Measurements from ENCODE around the gene ASB2. TPM values are rescaled to one million over a fixed set of nuclear protein-coding genes. Genes with fewer than 3 reads are reported as not detected.

Gene ASB2
- polyA plus RNA-seq, 3 donors = 0.25 to 2.5 (median 1.4) TPM

DNA sequence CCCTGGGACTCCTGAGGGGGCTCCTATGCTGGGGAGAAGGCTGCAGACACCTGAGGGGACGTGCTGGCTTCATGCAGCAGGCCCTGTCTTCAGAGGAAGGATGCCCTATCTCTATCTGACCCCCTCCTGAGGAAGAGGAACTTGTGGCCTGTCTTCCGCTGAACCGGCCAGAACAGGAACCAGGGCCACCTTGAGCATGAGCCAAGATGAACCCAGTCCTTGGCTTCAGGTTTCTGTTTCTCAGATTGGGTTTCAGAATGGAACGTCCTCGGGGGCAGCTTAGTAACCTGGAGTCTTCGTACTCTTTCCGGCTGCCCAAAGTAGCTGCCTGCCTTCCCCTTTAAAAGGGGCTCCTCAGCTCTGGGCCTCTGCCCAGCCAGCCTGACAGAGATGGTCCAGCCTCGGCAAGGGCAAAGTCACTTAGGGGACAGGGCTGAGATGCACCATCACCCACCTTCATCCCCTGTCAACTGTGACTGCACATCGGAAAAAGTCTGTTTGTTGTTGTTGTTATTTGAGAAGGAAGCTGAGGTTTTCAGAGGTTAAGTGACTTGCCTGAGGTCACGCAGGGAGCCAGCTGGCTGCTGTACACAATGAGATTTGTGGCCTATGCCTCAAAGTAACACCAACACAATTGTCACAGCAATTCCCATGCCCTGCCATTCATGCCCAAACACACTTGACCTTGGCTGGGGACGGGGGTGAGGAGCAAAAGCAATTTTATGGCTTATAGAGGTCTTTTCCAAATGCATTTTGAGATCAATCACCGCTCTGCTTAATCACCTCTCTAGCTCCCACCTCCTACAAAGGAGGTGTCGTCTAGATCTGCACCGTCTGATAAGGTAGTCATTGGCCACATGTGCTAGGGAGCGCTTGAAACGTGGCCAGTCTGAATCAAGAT, 13.4 kb downstream of the ASB2 start:
- Histone ChIP-seq H3K9ac (ENCODE audit: insufficient read depth, low read length, poor library complexity, severe bottlenecking) (peak overlapping the region; percentile 29), H3K4me2 (replicated peaks; ENCODE audit: extremely low read depth, low read length, poor library complexity, severe bottlenecking) (peak overlapping the region; percentile 39), H3K4me1 (ENCODE audit: control insufficient read depth in 1 of 2, insufficient read depth in 2 of 2, low read length in 2 of 2) (peaks cover 58 to 73% of the 10 kb centered on the region in 2 donors), H3K79me2 (ENCODE audit: insufficient read depth, low read length) (no peaks in the 10 kb centered on the region), H3K36me3 (replicated peaks in 1 of 2; ENCODE audit: control insufficient read depth in 1 of 2, insufficient read depth in 2 of 2, low read length in 2 of 2) (no peaks in the 10 kb centered on the region), H4K20me1 (ENCODE audit: insufficient read depth, low read length) (no peaks in the 10 kb centered on the region), H3K9me3 (replicated peaks in 1 of 2; ENCODE audit: control insufficient read depth in 1 of 2, insufficient read depth in 1 of 2, low read length in 2 of 2) (no peaks in the 10 kb centered on the region), H3K27me3 (ENCODE audit: control insufficient read depth in 2 of 2, insufficient read depth in 2 of 2, low read length in 2 of 2) (no peaks in the 10 kb centered on the region), H3K27ac (ENCODE audit: low read depth in 1 of 2, low read length in 2 of 2) (peak overlapping the region; percentile 71 to 90), H3K4me3 (replicated peaks in 1 of 3; ENCODE audit: low read depth in 2 of 3, low read length in 3 of 3) (peak overlapping the region in 1 of 3 experiments; percentile 29), H2AFZ (ENCODE audit: insufficient read depth, low read depth, low read length, poor library complexity, severe bottlenecking) (no peak overlapping the region)
- Mint-ChIP-seq H3K4me3 (peak overlapping the region; percentile 51 to 77), H3K4me1 (peaks cover 82% of the 10 kb centered on the region), H3K27me3 (ENCODE audit: low read depth in 3 of 3) (peaks cover 1 to 13% (median 4%) of the 10 kb centered on the region in 3 donors), H3K27ac (peak overlapping the region; percentile 82 to 97 (median 94)), H3K36me3 (peaks cover 5 to 17% of the 10 kb centered on the region in 2 donors), H3K9me3 (peaks cover 0 to 2% (median 0%) of the 10 kb centered on the region in 7 donors)
- TF ChIP-seq, protein P1, sequence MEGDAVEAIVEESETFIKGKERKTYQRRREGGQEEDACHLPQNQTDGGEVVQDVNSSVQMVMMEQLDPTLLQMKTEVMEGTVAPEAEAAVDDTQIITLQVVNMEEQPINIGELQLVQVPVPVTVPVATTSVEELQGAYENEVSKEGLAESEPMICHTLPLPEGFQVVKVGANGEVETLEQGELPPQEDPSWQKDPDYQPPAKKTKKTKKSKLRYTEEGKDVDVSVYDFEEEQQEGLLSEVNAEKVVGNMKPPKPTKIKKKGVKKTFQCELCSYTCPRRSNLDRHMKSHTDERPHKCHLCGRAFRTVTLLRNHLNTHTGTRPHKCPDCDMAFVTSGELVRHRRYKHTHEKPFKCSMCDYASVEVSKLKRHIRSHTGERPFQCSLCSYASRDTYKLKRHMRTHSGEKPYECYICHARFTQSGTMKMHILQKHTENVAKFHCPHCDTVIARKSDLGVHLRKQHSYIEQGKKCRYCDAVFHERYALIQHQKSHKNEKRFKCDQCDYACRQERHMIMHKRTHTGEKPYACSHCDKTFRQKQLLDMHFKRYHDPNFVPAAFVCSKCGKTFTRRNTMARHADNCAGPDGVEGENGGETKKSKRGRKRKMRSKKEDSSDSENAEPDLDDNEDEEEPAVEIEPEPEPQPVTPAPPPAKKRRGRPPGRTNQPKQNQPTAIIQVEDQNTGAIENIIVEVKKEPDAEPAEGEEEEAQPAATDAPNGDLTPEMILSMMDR (IDR thresholded peaks at IDR 0.05) = no peak
- WGBS (ENCODE audit: insufficient coverage) = 13% methylated on average over 7 of the region's 16 CpGs
- intact Hi-C loops (cut with micrococcal nuclease) = loop anchor here in 1 of 2 donors (10.0 kb wide), 1 partner anchor 628 kb away; the partner anchor contains the start of gene BTBD7
- peak; percentile 86 to 88 (median 88) for DNase-seq

DNA sequence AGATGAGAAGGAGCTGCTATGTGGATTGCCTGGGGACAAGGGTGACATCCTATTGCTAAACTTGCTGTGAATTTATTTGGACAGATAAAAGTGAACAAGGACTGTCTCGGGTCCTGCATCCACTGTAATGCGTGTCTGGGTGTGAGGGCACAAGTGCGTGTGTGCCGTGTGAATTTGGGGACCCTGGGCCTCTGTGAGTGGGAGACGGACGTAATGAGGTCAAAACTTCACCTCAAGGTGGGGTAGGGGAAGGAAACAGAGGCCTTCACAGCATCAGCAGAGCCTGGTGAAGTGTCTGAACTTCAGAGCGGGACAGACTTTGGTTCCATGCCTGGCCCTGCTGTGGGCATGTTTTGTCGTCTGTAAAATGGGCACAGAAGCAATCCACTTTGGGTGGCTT, 14.8 kb downstream of the ASB2 start:
- peaks cover 0 to 2% (median 0%) of the 10 kb centered on the region in 7 donors for H3K9me3 Mint-ChIP-seq
- H3K27me3 Mint-ChIP-seq (ENCODE audit: low read depth in 3 of 3) = peaks cover 1 to 11% (median 6%) of the 10 kb centered on the region in 3 donors
- Histone ChIP-seq H2AFZ (ENCODE audit: insufficient read depth, low read depth, low read length, poor library complexity, severe bottlenecking) (no peak overlapping the region), H3K9ac (ENCODE audit: insufficient read depth, low read length, poor library complexity, severe bottlenecking) (no peak overlapping the region), H3K9me3 (replicated peaks in 1 of 2; ENCODE audit: control insufficient read depth in 1 of 2, insufficient read depth in 1 of 2, low read length in 2 of 2) (no peaks in the 10 kb centered on the region), H3K27ac (ENCODE audit: low read depth in 1 of 2, low read length in 2 of 2) (peak overlapping the region in 1 of 2 donors; percentile 8), H3K4me3 (replicated peaks in 1 of 3; ENCODE audit: low read depth in 2 of 3, low read length in 3 of 3) (no peak overlapping the region), H4K20me1 (ENCODE audit: insufficient read depth, low read length) (no peaks in the 10 kb centered on the region), H3K4me1 (ENCODE audit: control insufficient read depth in 1 of 2, insufficient read depth in 2 of 2, low read length in 2 of 2) (peaks cover 58 to 73% of the 10 kb centered on the region in 2 donors), H3K4me2 (replicated peaks; ENCODE audit: extremely low read depth, low read length, poor library complexity, severe bottlenecking) (no peak overlapping the region), H3K36me3 (replicated peaks in 1 of 2; ENCODE audit: control insufficient read depth in 1 of 2, insufficient read depth in 2 of 2, low read length in 2 of 2) (no peaks in the 10 kb centered on the region), H3K27me3 (ENCODE audit: control insufficient read depth in 2 of 2, insufficient read depth in 2 of 2, low read length in 2 of 2) (no peaks in the 10 kb centered on the region), H3K79me2 (ENCODE audit: insufficient read depth, low read length) (no peaks in the 10 kb centered on the region)
- intact Hi-C loops (cut with micrococcal nuclease) = loop anchor here in 1 of 2 donors (10.0 kb wide), 1 partner anchor 627 kb away; the partner anchor contains the start of gene BTBD7
- peak overlapping the region; percentile 2 to 98 (median 67) for H3K27ac Mint-ChIP-seq
- WGBS (ENCODE audit: insufficient coverage) = 82% methylated on average over 7 of the region's 8 CpGs
- no peak overlapping the region for H3K4me3 Mint-ChIP-seq
- H3K4me1 Mint-ChIP-seq = peaks cover 81% of the 10 kb centered on the region
- peaks cover 5 to 18% of the 10 kb centered on the region in 2 donors for H3K36me3 Mint-ChIP-seq
- no peak for DNase-seq
- TF ChIP-seq, protein P1 (IDR thresholded peaks at IDR 0.05) = no peak
